SK-N-SH (cell line): ENCODE data around the gene AKAP14. TPM values are rescaled to one million over a fixed set of nuclear protein-coding genes. Genes with fewer than 3 reads are reported as not detected.

Source experiments
- CTCF ChIA-PET: fragments of 300-600, 350-600 bp; formaldehyde crosslinking; extraction: SDS; loops from one replicate; lab custom pipeline; 2021; lab: Yijun Ruan, JAX
- POLR2A ChIA-PET: fragments of 350-600 bp; sonication (Branson Sonifier 250); formaldehyde crosslinking; extraction: SDS; loops from one replicate; lab custom pipeline; 2020; ENCODE audit warnings: antibody characterized with exemption, inconsistent platforms; lab: Yijun Ruan, JAX
- DNase-seq: peaks from one replicate; pipeline ENCODE4 v3.0.0; 2012
- H2AFZ ChIP-seq: fragments of 200-600 bp; sonication (generic); 2 replicates; pipeline ENCODE4 v1.8.1; 2016; ENCODE audit warnings: antibody characterized with exemption, mild to moderate bottlenecking, low read depth
- H3F3A ChIP-seq: fragments of 200-600 bp; sonication (generic); replicated peaks from 2 replicates; pipeline ENCODE3; 2016; ENCODE audit warnings: antibody characterized with exemption, mild to moderate bottlenecking; ENCODE audit not compliant: insufficient read depth
- H3K27ac ChIP-seq, 2 experiments: fragments of 200-500 bp in 1 of 2; fragments of 200-600 bp in 1 of 2; sonication (Bioruptor generic) in 1 of 2; sonication (generic), shearing (Covaris generic) in 1 of 2; 2 replicates each; pipeline versions ENCODE4 v1.5.1 to v1.6.1; 2014 to 2016; ENCODE audit warnings: low read depth in 2 of 2, inconsistent platforms in 1 of 2, low read length in 1 of 2, mild to moderate bottlenecking in 1 of 2, mixed read lengths in 1 of 2
- H3K27me3 ChIP-seq: fragments of 200-600 bp; sonication (generic), shearing (Covaris generic); 2 replicates; pipeline ENCODE4 v1.6.1; 2016; ENCODE audit warnings: mixed run types; ENCODE audit not compliant: insufficient read depth
- H3K36me3 ChIP-seq, 2 experiments: fragments of 200-500 bp in 1 of 2; fragments of 200-600 bp in 1 of 2; sonication (Bioruptor generic) in 1 of 2; sonication (generic) in 1 of 2; replicated peaks in 1 of 2; 2 replicates each; pipeline versions ENCODE3 to v1.5.1; 2014 to 2016; ENCODE audit warnings: low read length in 1 of 2, mild to moderate bottlenecking in 1 of 2; ENCODE audit not compliant: insufficient read depth in 2 of 2, control insufficient read depth in 1 of 2
- H3K4me1 ChIP-seq, 2 experiments: fragments of 200-500 bp in 1 of 2; fragments of 200-600 bp in 1 of 2; sonication (Bioruptor generic) in 1 of 2; sonication (generic), shearing (Covaris generic) in 1 of 2; 2 replicates each; pipeline versions ENCODE4 v1.5.1 to v1.6.1; 2014 to 2016; ENCODE audit warnings: low read depth in 1 of 2, low read length in 1 of 2, mixed run types in 1 of 2; ENCODE audit not compliant: insufficient read depth in 2 of 2, control insufficient read depth in 1 of 2
- H3K4me2 ChIP-seq: fragments of 200-600 bp; sonication (generic), shearing (Covaris generic); 2 replicates; pipeline ENCODE4 v1.6.1; 2017; ENCODE audit warnings: mixed run types
- H3K4me3 ChIP-seq, 2 experiments: fragments of 200-500 bp in 1 of 2; fragments of 200-600 bp in 1 of 2; sonication (Bioruptor generic) in 1 of 2; sonication (generic), shearing (Covaris generic) in 1 of 2; 2 replicates each; pipeline versions ENCODE4 v1.5.1 to v1.8.1; 2014 to 2016; ENCODE audit warnings: low read depth in 2 of 2, inconsistent platforms in 1 of 2, low read length in 1 of 2, mild to moderate bottlenecking in 1 of 2, mixed read lengths in 1 of 2, moderate library complexity in 1 of 2
- H3K79me2 ChIP-seq: fragments of 200-600 bp; sonication (generic); 2 replicates; pipeline ENCODE4 v1.8.1; 2017; ENCODE audit warnings: mild to moderate bottlenecking; ENCODE audit not compliant: insufficient read depth
- H3K9ac ChIP-seq: fragments of 200-600 bp; sonication (generic); 2 replicates; pipeline ENCODE4 v1.6.1; 2017; ENCODE audit warnings: mixed run types
- H3K9me2 ChIP-seq: fragments of 200-600 bp; sonication (generic); 2 replicates; pipeline ENCODE4 v1.6.1; 2017; ENCODE audit warnings: mixed run types
- H3K9me3 ChIP-seq: fragments of 200-600 bp; sonication (generic); 2 replicates; pipeline ENCODE4 v1.6.1; 2017; ENCODE audit warnings: mixed run types, mild to moderate bottlenecking, moderate library complexity
- H4K20me1 ChIP-seq: fragments of 200-600 bp; sonication (generic); 2 replicates; pipeline ENCODE4 v1.6.1; 2017; ENCODE audit warnings: mild to moderate bottlenecking, mixed run types; ENCODE audit not compliant: insufficient read depth
- CHD2 ChIP-seq: fragments of 150-350 bp; IDR thresholded peaks from 2 replicates; pipeline ENCODE4 v1.6.1; 2018; ENCODE audit warnings: low read length; ENCODE audit not compliant: partially characterized antibody
- ELF1 ChIP-seq: IDR thresholded peaks from 2 replicates; pipeline ENCODE4 v1.4.0; 2012
- EP300 ChIP-seq, 2 experiments: IDR thresholded peaks; 2 replicates each; pipeline versions ENCODE4 v1.4.0 to v1.6.1; 2012; ENCODE audit warnings: borderline replicate concordance in 1 of 2, low read depth in 1 of 2, low read length in 1 of 2
- GABPA ChIP-seq: IDR thresholded peaks from 2 replicates; pipeline ENCODE4 v1.4.0; 2012; ENCODE audit warnings: low read depth, mild to moderate bottlenecking
- JUND ChIP-seq: IDR thresholded peaks from 2 replicates; pipeline ENCODE4 v1.4.0; 2012
- NRF1 ChIP-seq: IDR thresholded peaks from 2 replicates; pipeline ENCODE4 v1.6.1; 2012; ENCODE audit warnings: low read depth, mild to moderate bottlenecking, low read length
- POLR2AphosphoS5 ChIP-seq: IDR thresholded peaks from 2 replicates; pipeline ENCODE4 v1.6.1; 2012; ENCODE audit warnings: low read depth, low read length
- RAD21 ChIP-seq: IDR thresholded peaks from 2 replicates; pipeline ENCODE4 v1.6.1; 2012; ENCODE audit warnings: mild to moderate bottlenecking, low read length
- WGBS: methylation state at CpG from one replicate; pipeline ENCODE4 v1.1.6; 2017; ENCODE audit warnings: low lambda C conversion rate; 5-methylcytosine and 5-hydroxymethylcytosine counted together
- polyA plus RNA-seq, 3 experiments: library from polyadenylated mRNA; depleted of rRNA; stranded (reverse); fragments of >200 nt; gene quantifications; 2 replicates each; pipeline ENCODE4 v1.2.3, GENCODE V29; 2012
- TF ChIP-seq, protein P1 (sequence below): IDR thresholded peaks from 2 replicates; pipeline ENCODE4 v1.4.0; 2012; ENCODE audit warnings: low read depth, borderline replicate concordance
- TF ChIP-seq, protein P2 (sequence below): IDR thresholded peaks from 2 replicates; pipeline ENCODE4 v1.6.1; 2012; ENCODE audit warnings: mild to moderate bottlenecking, low read depth, low read length, moderate library complexity
- TF ChIP-seq, protein P3 (sequence below): fragments of 150-350 bp; IDR thresholded peaks from 2 replicates; pipeline ENCODE4 v1.6.1; 2016; ENCODE audit warnings: mild to moderate bottlenecking, low read depth, low read length

The AKAP14 gene
- polyA plus RNA-seq, 1 of the 3 experiments (the other 2 are of a cell fraction), result 0.23 TPM

DNA sequence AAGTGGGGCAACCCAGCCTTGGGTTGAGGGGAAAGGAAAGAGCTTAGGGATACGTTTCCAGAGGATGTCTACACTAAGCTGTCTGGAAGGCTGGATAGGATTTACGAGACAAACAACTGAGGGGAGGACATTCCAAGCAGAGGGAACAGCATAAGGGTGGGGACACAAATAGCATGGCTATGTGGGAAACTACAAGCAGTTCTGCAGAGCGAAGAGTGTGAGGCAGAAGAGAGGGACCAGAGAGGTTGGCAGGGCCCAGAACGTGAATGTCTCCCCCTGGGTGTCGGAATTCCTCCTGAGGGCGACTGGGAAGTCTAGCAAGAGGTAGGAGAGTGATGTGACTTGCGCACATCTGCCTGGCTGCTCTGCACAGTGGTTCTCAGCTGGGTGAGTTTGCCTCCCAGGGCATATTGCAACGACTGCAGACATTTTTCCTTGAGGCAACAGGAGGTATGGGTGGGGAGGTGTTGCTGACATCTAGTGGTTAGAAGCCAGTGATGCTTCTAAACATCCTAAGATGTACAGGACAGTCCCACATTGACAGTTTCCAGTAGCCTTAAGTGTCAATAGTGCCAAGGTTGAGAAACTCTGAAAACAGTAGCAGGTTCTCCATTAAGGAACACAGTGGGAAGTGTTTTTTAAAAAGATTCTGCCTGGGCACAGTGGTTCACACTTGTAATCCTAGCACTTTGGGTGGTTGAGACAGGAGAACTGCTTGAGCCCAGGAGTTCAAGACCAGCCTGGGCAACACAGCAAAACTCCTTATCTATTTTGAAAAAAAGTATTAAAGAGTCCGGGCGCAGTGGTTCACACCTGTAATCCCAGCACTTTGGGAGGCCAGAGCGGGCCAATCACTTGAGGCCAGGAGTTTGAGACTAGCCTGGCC, 14.9 kb upstream of the AKAP14 start (continued):
- TF ChIP-seq, protein P1, sequence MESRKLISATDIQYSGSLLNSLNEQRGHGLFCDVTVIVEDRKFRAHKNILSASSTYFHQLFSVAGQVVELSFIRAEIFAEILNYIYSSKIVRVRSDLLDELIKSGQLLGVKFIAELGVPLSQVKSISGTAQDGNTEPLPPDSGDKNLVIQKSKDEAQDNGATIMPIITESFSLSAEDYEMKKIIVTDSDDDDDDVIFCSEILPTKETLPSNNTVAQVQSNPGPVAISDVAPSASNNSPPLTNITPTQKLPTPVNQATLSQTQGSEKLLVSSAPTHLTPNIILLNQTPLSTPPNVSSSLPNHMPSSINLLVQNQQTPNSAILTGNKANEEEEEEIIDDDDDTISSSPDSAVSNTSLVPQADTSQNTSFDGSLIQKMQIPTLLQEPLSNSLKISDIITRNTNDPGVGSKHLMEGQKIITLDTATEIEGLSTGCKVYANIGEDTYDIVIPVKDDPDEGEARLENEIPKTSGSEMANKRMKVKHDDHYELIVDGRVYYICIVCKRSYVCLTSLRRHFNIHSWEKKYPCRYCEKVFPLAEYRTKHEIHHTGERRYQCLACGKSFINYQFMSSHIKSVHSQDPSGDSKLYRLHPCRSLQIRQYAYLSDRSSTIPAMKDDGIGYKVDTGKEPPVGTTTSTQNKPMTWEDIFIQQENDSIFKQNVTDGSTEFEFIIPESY, result no peak
- TF ChIP-seq CHD2 (no peak), POLR2AphosphoS5 (no peak), JUND (no peak), GABPA (no peak), ELF1 (no peak), NRF1 (no peak), EP300 (IDR thresholded peaks at IDR 0.05; ENCODE audit: borderline replicate concordance in 1 of 2, low read depth in 1 of 2, low read length in 1 of 2) (no peak)
- TF ChIP-seq, protein P2, sequence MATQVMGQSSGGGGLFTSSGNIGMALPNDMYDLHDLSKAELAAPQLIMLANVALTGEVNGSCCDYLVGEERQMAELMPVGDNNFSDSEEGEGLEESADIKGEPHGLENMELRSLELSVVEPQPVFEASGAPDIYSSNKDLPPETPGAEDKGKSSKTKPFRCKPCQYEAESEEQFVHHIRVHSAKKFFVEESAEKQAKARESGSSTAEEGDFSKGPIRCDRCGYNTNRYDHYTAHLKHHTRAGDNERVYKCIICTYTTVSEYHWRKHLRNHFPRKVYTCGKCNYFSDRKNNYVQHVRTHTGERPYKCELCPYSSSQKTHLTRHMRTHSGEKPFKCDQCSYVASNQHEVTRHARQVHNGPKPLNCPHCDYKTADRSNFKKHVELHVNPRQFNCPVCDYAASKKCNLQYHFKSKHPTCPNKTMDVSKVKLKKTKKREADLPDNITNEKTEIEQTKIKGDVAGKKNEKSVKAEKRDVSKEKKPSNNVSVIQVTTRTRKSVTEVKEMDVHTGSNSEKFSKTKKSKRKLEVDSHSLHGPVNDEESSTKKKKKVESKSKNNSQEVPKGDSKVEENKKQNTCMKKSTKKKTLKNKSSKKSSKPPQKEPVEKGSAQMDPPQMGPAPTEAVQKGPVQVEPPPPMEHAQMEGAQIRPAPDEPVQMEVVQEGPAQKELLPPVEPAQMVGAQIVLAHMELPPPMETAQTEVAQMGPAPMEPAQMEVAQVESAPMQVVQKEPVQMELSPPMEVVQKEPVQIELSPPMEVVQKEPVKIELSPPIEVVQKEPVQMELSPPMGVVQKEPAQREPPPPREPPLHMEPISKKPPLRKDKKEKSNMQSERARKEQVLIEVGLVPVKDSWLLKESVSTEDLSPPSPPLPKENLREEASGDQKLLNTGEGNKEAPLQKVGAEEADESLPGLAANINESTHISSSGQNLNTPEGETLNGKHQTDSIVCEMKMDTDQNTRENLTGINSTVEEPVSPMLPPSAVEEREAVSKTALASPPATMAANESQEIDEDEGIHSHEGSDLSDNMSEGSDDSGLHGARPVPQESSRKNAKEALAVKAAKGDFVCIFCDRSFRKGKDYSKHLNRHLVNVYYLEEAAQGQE, result no peak
- TF ChIP-seq, protein P3, sequence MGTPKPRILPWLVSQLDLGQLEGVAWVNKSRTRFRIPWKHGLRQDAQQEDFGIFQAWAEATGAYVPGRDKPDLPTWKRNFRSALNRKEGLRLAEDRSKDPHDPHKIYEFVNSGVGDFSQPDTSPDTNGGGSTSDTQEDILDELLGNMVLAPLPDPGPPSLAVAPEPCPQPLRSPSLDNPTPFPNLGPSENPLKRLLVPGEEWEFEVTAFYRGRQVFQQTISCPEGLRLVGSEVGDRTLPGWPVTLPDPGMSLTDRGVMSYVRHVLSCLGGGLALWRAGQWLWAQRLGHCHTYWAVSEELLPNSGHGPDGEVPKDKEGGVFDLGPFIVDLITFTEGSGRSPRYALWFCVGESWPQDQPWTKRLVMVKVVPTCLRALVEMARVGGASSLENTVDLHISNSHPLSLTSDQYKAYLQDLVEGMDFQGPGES, result no peak

GRCh38 chrX:119885554-119886428, 9.9 kb upstream of the AKAP14 start:
- Histone ChIP-seq H4K20me1 (no peaks in the 10 kb centered on the region), H3K9me2 (no peaks in the 10 kb centered on the region), H3K4me1 (no peaks in the 10 kb centered on the region; a peak in 1 of 4 replicates), H3K9ac (no peak overlapping the region), H3K36me3 (no peaks in the 10 kb centered on the region), H3K9me3 (no peaks in the 10 kb centered on the region), H3K4me2 (peak overlapping the region; percentile 56; the same call in 1 of the 2 replicates), H3F3A (no peaks in the 10 kb centered on the region), H3K27me3 (no peaks in the 10 kb centered on the region; the same call in 1 of the 2 replicates), H2AFZ (peak overlapping the region; percentile 29; the same call in 1 of the 2 replicates), H3K79me2 (no peaks in the 10 kb centered on the region), H3K27ac (no peak overlapping the region), H3K4me3 (peak overlapping the region; percentile 6 to 30; a peak in 2 of 4 replicates)
- TF ChIP-seq, protein P3, result peak; percentile 25; the same call in 1 of the 2 replicates
- no peak for TF ChIP-seq RAD21
- TF ChIP-seq, protein P2, result no peak
- no peak for DNase-seq
- ChIA-PET CTCF (no interaction called here), POLR2A (no interaction called here)
- 56% methylated on average over 11 of the region's 11 CpGs for WGBS
